HL-60 (cell line): ENCODE measurements around the gene AFP.

Experiments used
- DNase-seq, 2 experiments: peaks; one replicate each; pipeline ENCODE4 v3.0.0-alpha.2; 2010 to 2020; ENCODE audit warnings: low read depth in 1 of 2, low spot score in 1 of 2
- H3K27ac ChIP-seq: fragments of 250-450 bp; sonication (Bioruptor Pico); replicated peaks from 2 replicates; pipeline ENCODE4 v1.5.1; 2020; ENCODE audit warnings: mild to moderate bottlenecking, moderate library complexity
- H3K27me3 ChIP-seq: fragments of 250-450 bp; sonication (Bioruptor Pico); 2 replicates; pipeline ENCODE4 v1.5.1; 2021; ENCODE audit warnings: mild to moderate bottlenecking, moderate library complexity; ENCODE audit not compliant: insufficient read depth, poor library complexity, severe bottlenecking
- H3K4me3 ChIP-seq: replicated peaks from 2 replicates; pipeline ENCODE4 v1.5.1; 2011; ENCODE audit warnings: mild to moderate bottlenecking, control low read depth, low read length; ENCODE audit not compliant: insufficient read depth
- GABPA ChIP-seq: IDR thresholded peaks from 2 replicates; pipeline ENCODE4 v1.6.1; 2012; ENCODE audit warnings: low read depth
- POLR2AphosphoS5 ChIP-seq: IDR thresholded peaks from 2 replicates; pipeline ENCODE4 v1.6.1; 2012; ENCODE audit warnings: low read depth
- SPI1 ChIP-seq: IDR thresholded peaks from 2 replicates; pipeline ENCODE4 v1.6.1; 2012; ENCODE audit warnings: low read depth, mild to moderate bottlenecking, borderline replicate concordance
- TF ChIP-seq, protein P1 (sequence below): IDR thresholded peaks from one replicate; pipeline ENCODE4 v1.5.1; 2011; ENCODE audit warnings: low read length, control low read depth, inconsistent platforms; ENCODE audit not compliant: insufficient read depth
- TF ChIP-seq, protein P2 (sequence below): IDR thresholded peaks from 2 replicates; pipeline ENCODE4 v1.6.1; 2012; ENCODE audit warnings: low read depth; ENCODE audit not compliant: insufficient replicate concordance

AFP gene

DNA sequence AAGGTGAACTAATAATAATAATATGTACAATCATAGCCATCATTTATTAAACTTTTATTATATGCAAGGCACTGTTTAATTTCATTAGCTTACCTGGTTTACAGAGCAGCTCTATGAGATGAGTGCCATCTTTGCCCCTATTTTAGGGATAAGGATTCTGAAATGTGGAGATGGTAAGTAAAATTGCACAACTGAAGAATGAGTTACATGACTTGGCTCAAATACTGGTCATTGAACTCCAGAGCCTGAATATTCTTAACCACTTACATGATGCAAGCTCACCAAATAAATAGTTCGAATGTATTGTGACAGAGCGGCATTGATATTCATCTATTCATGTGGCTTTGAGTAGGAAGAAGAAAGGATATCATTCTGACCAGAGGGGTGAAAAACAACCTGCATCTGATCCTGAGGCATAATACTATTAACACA is 20.2 kb upstream of the AFP start:
- TF ChIP-seq, protein P1, sequence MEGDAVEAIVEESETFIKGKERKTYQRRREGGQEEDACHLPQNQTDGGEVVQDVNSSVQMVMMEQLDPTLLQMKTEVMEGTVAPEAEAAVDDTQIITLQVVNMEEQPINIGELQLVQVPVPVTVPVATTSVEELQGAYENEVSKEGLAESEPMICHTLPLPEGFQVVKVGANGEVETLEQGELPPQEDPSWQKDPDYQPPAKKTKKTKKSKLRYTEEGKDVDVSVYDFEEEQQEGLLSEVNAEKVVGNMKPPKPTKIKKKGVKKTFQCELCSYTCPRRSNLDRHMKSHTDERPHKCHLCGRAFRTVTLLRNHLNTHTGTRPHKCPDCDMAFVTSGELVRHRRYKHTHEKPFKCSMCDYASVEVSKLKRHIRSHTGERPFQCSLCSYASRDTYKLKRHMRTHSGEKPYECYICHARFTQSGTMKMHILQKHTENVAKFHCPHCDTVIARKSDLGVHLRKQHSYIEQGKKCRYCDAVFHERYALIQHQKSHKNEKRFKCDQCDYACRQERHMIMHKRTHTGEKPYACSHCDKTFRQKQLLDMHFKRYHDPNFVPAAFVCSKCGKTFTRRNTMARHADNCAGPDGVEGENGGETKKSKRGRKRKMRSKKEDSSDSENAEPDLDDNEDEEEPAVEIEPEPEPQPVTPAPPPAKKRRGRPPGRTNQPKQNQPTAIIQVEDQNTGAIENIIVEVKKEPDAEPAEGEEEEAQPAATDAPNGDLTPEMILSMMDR, result no peak
- TF ChIP-seq GABPA, result no peak
- TF ChIP-seq POLR2AphosphoS5, result no peak
- TF ChIP-seq SPI1, result no peak
- TF ChIP-seq, protein P2, sequence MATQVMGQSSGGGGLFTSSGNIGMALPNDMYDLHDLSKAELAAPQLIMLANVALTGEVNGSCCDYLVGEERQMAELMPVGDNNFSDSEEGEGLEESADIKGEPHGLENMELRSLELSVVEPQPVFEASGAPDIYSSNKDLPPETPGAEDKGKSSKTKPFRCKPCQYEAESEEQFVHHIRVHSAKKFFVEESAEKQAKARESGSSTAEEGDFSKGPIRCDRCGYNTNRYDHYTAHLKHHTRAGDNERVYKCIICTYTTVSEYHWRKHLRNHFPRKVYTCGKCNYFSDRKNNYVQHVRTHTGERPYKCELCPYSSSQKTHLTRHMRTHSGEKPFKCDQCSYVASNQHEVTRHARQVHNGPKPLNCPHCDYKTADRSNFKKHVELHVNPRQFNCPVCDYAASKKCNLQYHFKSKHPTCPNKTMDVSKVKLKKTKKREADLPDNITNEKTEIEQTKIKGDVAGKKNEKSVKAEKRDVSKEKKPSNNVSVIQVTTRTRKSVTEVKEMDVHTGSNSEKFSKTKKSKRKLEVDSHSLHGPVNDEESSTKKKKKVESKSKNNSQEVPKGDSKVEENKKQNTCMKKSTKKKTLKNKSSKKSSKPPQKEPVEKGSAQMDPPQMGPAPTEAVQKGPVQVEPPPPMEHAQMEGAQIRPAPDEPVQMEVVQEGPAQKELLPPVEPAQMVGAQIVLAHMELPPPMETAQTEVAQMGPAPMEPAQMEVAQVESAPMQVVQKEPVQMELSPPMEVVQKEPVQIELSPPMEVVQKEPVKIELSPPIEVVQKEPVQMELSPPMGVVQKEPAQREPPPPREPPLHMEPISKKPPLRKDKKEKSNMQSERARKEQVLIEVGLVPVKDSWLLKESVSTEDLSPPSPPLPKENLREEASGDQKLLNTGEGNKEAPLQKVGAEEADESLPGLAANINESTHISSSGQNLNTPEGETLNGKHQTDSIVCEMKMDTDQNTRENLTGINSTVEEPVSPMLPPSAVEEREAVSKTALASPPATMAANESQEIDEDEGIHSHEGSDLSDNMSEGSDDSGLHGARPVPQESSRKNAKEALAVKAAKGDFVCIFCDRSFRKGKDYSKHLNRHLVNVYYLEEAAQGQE, result no peak
- no peak for DNase-seq
- H3K4me3 ChIP-seq, result no peak overlapping the region
- peaks cover 2% of the 10 kb centered on the region for H3K27me3 ChIP-seq
- H3K27ac ChIP-seq, result no peak overlapping the region

DNA sequence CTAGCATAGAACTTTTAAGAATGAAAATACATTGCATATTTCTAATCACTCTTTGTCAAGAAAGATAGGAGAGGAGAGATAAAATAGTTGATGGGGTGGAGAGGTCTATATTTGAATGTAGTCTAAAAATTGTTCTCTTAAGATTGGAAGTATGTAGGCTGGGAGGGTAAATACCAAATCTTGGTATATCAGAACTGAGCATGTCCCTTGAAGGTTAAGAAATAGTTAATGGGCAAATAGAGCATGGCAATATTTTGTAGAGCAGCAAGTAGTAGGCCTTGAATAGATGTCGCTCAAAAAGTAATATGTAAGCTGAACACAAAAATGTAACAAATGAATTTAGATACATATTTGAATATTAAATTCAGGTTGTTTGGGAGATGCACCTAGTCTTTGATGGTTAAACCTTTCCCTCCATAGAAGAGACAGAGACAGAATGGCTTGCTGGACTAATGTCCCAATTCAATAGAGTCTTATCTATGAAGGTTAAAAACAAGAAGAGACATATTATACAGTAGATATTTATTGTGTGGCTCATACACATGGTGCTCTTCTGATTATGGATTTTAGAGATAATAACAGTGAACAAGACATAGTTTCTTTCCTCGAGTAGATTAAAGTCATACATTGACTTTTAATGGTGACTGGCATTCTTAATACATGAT is 19.5 kb upstream of the AFP start:
- H3K27ac ChIP-seq, result no peak overlapping the region
- H3K4me3 ChIP-seq, result no peak overlapping the region
- peaks cover 1% of the 10 kb centered on the region for H3K27me3 ChIP-seq
- no peak for DNase-seq
- no peak for TF ChIP-seq GABPA
- no peak for TF ChIP-seq POLR2AphosphoS5
- TF ChIP-seq, protein P1, result no peak
- TF ChIP-seq, protein P2, result no peak

DNA sequence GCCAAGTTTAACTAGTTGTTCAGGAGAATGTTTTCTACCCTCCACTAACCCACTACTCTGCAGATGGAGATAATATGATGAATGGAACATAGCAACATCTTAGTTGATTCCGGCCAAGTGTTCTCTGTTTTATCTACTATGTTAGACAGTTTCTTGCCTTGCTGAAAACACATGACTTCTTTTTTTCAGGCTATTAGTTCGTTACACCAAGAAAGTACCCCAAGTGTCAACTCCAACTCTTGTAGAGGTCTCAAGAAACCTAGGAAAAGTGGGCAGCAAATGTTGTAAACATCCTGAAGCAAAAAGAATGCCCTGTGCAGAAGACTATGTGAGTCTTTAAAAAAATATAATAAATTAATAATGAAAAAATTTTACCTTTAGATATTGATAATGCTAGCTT is 18.7 kb upstream of the AFP start:
- no peaks in the 10 kb centered on the region for H3K27me3 ChIP-seq
- no peak for TF ChIP-seq POLR2AphosphoS5
- no peak for TF ChIP-seq GABPA
- TF ChIP-seq, protein P2, result no peak
- TF ChIP-seq SPI1, result no peak
- TF ChIP-seq, protein P1, result no peak
- no peak overlapping the region for H3K4me3 ChIP-seq
- H3K27ac ChIP-seq, result no peak overlapping the region
- no peak for DNase-seq
